HL-60/S4 treated with retinoic acid at 250 ng/mL for 4 days and 3 days (cell line): ENCODE measurements around the gene LSMEM2.
"Not testable (repeated sequence)": the region's sequence is repeated elsewhere in the genome, so short reads cannot be mapped to it uniquely, and the experiment has no call there.

Source experiments
- in situ Hi-C: fragments of 300-500 bp; cut with MboI; formaldehyde crosslinking; loops from 2 replicates; pipeline ENCODE4 v1.7.0; 2022; ENCODE audit warnings: low sequenced_read_pairs

LSMEM2 gene

GRCh38 chr3:50264383-50264963, 14.4 kb upstream of the LSMEM2 start:
- in situ Hi-C loops, result no loop called here

GRCh38 chr3:50264964-50265485, 13.9 kb upstream of the LSMEM2 start:
- in situ Hi-C loops, result no loop called here

- in situ Hi-C loops, result no loop called here
Measured at GRCh38 chr3:50265571-50265970, 13.3 kb upstream of the LSMEM2 start.

- in situ Hi-C loops, result no loop called here
Measured at GRCh38 chr3:50266017-50266416, 12.9 kb upstream of the LSMEM2 start.

- in situ Hi-C loops, result no loop called here
Measured at GRCh38 chr3:50266836-50267235, 12.1 kb upstream of the LSMEM2 start.

- in situ Hi-C loops, result no loop called here
Measured at GRCh38 chr3:50267280-50267913, 11.5 kb upstream of the LSMEM2 start.

GRCh38 chr3:50268276-50268675, 10.6 kb upstream of the LSMEM2 start:
- in situ Hi-C loops, result no loop called here

GRCh38 chr3:50268703-50269451, 10.0 kb upstream of the LSMEM2 start, which contains the start of gene SEMA3B:
Gene SEMA3B, plus strand, starts transcription at chr3:50269147. Its CDS starts 94 bp downstream, at chr3:50269241.
- in situ Hi-C loops, result no loop called here

GRCh38 chr3:50269460-50269859, 9.4 kb upstream of the LSMEM2 start:
- in situ Hi-C loops, result no loop called here

- in situ Hi-C loops, result no loop called here
Measured at GRCh38 chr3:50269977-50270413, 8.9 kb upstream of the LSMEM2 start.

- in situ Hi-C loops, result no loop called here
Measured at GRCh38 chr3:50270422-50271224, 8.3 kb upstream of the LSMEM2 start.

GRCh38 chr3:50271314-50271936, 7.5 kb upstream of the LSMEM2 start:
- in situ Hi-C loops, result no loop called here

- in situ Hi-C loops, result not testable (repeated sequence)
Measured at GRCh38 chr3:50272538-50272910, 6.4 kb upstream of the LSMEM2 start.

GRCh38 chr3:50272911-50273688, 5.8 kb upstream of the LSMEM2 start:
- in situ Hi-C loops, result no loop called here

- in situ Hi-C loops, result no loop called here
Measured at GRCh38 chr3:50273689-50274065, 5.2 kb upstream of the LSMEM2 start.

GRCh38 chr3:50274371-50275104, 4.3 kb upstream of the LSMEM2 start:
- in situ Hi-C loops, result no loop called here

- in situ Hi-C loops, result no loop called here
Measured at GRCh38 chr3:50275141-50275995, 3.5 kb upstream of the LSMEM2 start.
